ENCODE measurements around the gene RHBDF1. TPM values are rescaled to one million over a fixed set of nuclear protein-coding genes. Genes with fewer than 3 reads are reported as not detected.
"Not testable (repeated sequence)": the region's sequence is repeated elsewhere in the genome, so short reads cannot be mapped to it uniquely, and the experiment has no call there.

The RHBDF1 gene
- total RNA-seq, 2 donors from 2014 or later = 55.4 to 79.5 TPM

DNA sequence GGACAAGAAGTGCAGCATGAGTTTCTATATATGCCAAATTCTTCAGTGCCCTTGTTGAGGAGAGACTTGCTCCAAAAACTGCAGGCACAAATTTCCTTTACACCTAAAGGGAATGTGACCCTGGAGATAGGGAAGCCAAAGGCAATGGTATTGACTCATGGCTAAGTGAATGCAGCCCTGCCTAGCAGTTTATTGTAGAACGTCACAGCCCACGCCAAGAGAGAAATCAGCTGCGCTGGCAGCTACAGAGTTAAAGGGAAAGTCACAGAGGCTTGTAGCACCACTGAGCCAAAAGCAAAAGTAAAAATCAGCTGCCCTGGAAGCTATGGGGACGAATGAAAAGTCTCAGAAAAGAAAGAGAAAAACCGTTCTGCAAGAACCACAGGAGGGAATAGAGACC is 29.1 kb downstream of the RHBDF1 start:
- Histone ChIP-seq H3K36me3 (no peaks in the 10 kb centered on the region), H3K27me3 (replicated peaks; ENCODE audit: insufficient read depth) (no peaks in the 10 kb centered on the region), H3K9me3 (no peaks in the 10 kb centered on the region), H3K27ac (no peak overlapping the region), H3K4me1 (replicated peaks) (peaks cover 3% of the 10 kb centered on the region), H3K4me3 (no peak overlapping the region)
- TF ChIP-seq POLR2AphosphoS5 (IDR thresholded peaks at IDR 0.05) (no peak), CTCF (IDR thresholded peaks at IDR 0.05) (no peak), POLR2A (IDR thresholded peaks at IDR 0.05) (no peak)
- 82% methylated on average over 5 of the region's 5 CpGs for WGBS
- intact Hi-C loops (cut with DNase I) = no loop called here
- DNase-seq (ENCODE audit: low spot score) = no peak

- H3K4me3 ChIP-seq = no peak overlapping the region
- H3K27me3 ChIP-seq (replicated peaks; ENCODE audit: insufficient read depth) = no peaks in the 10 kb centered on the region
- peaks cover 3% of the 10 kb centered on the region for H3K4me1 ChIP-seq (replicated peaks)
- no peaks in the 10 kb centered on the region for H3K9me3 ChIP-seq
- 90% methylated on average over 4 of the region's 4 CpGs for whole genome bisulfite sequencing
- no peak for DNase-seq (ENCODE audit: low spot score)
- intact Hi-C loops (cut with DNase I) = no loop called here
- TF ChIP-seq POLR2AphosphoS5 (IDR thresholded peaks at IDR 0.05) = no peak
- no peak for TF ChIP-seq POLR2A (IDR thresholded peaks at IDR 0.05)
- no peaks in the 10 kb centered on the region for H3K36me3 ChIP-seq
- no peak overlapping the region for H3K27ac ChIP-seq
These were observed 29.7 kb downstream of the RHBDF1 start for GRCh38 chr16:42691-43090.

DNA sequence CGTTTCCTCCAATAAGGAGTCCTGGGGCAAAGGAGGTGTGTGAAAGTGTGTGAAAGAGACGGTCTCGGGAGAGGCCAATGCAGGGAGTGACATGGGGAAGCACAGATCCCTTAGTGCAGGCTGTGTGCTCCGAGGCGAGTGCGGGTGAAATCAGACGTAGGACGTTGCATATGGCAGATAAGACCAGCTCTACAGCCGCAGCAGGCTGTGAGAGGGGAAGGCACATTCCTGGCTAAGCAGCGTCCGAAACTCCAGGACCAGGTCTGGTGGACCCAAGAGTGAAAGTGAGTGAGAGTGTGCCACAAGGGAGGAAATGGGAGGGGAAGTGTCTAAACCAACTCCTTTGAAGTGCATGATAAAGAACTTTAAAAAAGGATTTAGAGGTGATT is 30.4 kb downstream of the RHBDF1 start:
- DNase-seq (ENCODE audit: low spot score) = no peak
- no peaks in the 10 kb centered on the region for H3K9me3 ChIP-seq
- peaks cover 3% of the 10 kb centered on the region for H3K4me1 ChIP-seq (replicated peaks)
- intact Hi-C loops (cut with DNase I) = no loop called here
- H3K27ac ChIP-seq = no peak overlapping the region
- H3K36me3 ChIP-seq = no peaks in the 10 kb centered on the region
- H3K4me3 ChIP-seq = no peak overlapping the region
- no peaks in the 10 kb centered on the region for H3K27me3 ChIP-seq (replicated peaks; ENCODE audit: insufficient read depth)
- no peak for TF ChIP-seq POLR2A (IDR thresholded peaks at IDR 0.05)
- no peak for TF ChIP-seq CTCF (IDR thresholded peaks at IDR 0.05)
- TF ChIP-seq POLR2AphosphoS5 (IDR thresholded peaks at IDR 0.05) = no peak
- 85% methylated on average over 11 of the region's 11 CpGs for WGBS

- 88% methylated on average over 22 of the region's 22 CpGs for WGBS
- Histone ChIP-seq H3K27ac (no peak overlapping the region), H3K36me3 (no peaks in the 10 kb centered on the region), H3K9me3 (no peaks in the 10 kb centered on the region), H3K27me3 (replicated peaks; ENCODE audit: insufficient read depth) (no peaks in the 10 kb centered on the region), H3K4me3 (no peak overlapping the region), H3K4me1 (replicated peaks) (peaks cover 3% of the 10 kb centered on the region)
- intact Hi-C loops (cut with DNase I) = no loop called here
- DNase-seq (ENCODE audit: low spot score) = no peak
- no peak for TF ChIP-seq POLR2A (IDR thresholded peaks at IDR 0.05)
- TF ChIP-seq POLR2AphosphoS5 (IDR thresholded peaks at IDR 0.05) = no peak
- no peak for TF ChIP-seq CTCF (IDR thresholded peaks at IDR 0.05)
These were observed 30.9 kb downstream of the RHBDF1 start for GRCh38 chr16:41439-42068.

GRCh38 chr16:38941-39892 is 33.2 kb downstream of the RHBDF1 start:
- H3K4me3 ChIP-seq = no peak overlapping the region
- no peaks in the 10 kb centered on the region for H3K36me3 ChIP-seq
- DNase-seq (ENCODE audit: low spot score) = no peak
- H3K9me3 ChIP-seq = no peaks in the 10 kb centered on the region
- no peaks in the 10 kb centered on the region for H3K27me3 ChIP-seq (replicated peaks; ENCODE audit: insufficient read depth)
- no peak overlapping the region for H3K27ac ChIP-seq
- H3K4me1 ChIP-seq (replicated peaks) = no peaks in the 10 kb centered on the region
- intact Hi-C loops (cut with DNase I) = no loop called here
- TF ChIP-seq POLR2AphosphoS5 (IDR thresholded peaks at IDR 0.05) (no peak), POLR2A (IDR thresholded peaks at IDR 0.05) (no peak), CTCF (IDR thresholded peaks at IDR 0.05) (no peak)
- WGBS = 86% methylated on average over 13 of the region's 13 CpGs

DNA sequence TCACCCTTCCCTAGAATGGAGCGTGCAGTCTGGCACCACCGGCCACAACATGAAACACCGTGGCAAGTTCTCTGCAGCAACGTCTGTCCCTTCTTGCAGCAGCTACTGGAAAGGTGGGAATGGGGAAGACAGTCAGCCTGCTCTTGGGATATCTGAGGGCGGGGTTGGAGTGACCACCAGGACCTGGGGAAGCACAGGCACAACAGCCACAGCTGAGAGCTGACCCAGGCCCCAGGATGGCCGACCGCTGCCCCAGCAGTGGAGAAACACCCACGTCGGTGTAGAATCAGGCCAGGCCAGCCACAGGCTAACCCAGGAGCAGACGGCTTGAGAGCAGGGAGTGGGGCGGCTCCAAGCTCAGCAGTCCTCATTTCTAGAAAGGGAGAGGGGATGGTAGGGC is 34.2 kb downstream of the RHBDF1 start:
- H3K27ac ChIP-seq; H3K36me3 ChIP-seq; H3K9me3 ChIP-seq; intact Hi-C loops (cut with DNase I); H3K4me3 ChIP-seq; H3K4me1 ChIP-seq (replicated peaks); DNase-seq (ENCODE audit: low spot score); H3K27me3 ChIP-seq (replicated peaks; ENCODE audit: insufficient read depth): not testable (repeated sequence)
- WGBS = 89% methylated on average over 11 of the region's 11 CpGs

Measured in prostate gland (tissue), 2 donors.